Kidney (tissue), 14 donors: ENCODE results near the gene PEX16. TPM values are rescaled to one million over a fixed set of nuclear protein-coding genes. Genes with fewer than 3 reads are reported as not detected.

ENCODE experiments used
- DNase-seq, 5 donors: peaks; one replicate each; pipeline ENCODE4 v3.0.0-alpha.2; 2013 to 2020
- FAIRE-seq: peaks from 2 replicates; lab custom pipeline; 2012; peaks lifted over from hg19 to GRCh38; lab: Jason Lieb, UNC
- H3K27ac ChIP-seq, 2 donors: one replicate each; pipeline ENCODE4 v1.7.0; 2013; ENCODE audit warnings: low read depth in 2 of 2, low read length in 2 of 2, inconsistent platforms in 1 of 2
- H3K27me3 ChIP-seq: one replicate; pipeline ENCODE4 v1.7.1; 2013; ENCODE audit warnings: low read length, inconsistent platforms; ENCODE audit not compliant: control insufficient read depth, insufficient read depth
- H3K36me3 ChIP-seq, 3 donors: one replicate each; pipeline versions ENCODE4 v1.7.0 to v1.7.1; 2013; ENCODE audit warnings: low read length in 3 of 3, control low read depth in 1 of 3, inconsistent platforms in 1 of 3; ENCODE audit not compliant: insufficient read depth in 3 of 3, control insufficient read depth in 2 of 3
- H3K4me1 ChIP-seq, 3 donors: one replicate each; pipeline versions ENCODE4 v1.7.0 to v1.7.1; 2013; ENCODE audit warnings: low read length in 3 of 3, inconsistent platforms in 1 of 3, low read depth in 1 of 3; ENCODE audit not compliant: control insufficient read depth in 2 of 3, insufficient read depth in 2 of 3
- H3K4me3 ChIP-seq, 3 donors: one replicate each; pipeline versions ENCODE4 v1.7.0 to v1.8.1; 2013; ENCODE audit warnings: low read length in 3 of 3, control low read depth in 1 of 3, inconsistent platforms in 1 of 3
- H3K9ac ChIP-seq, 3 donors: one replicate each; pipeline versions ENCODE4 v1.7.0 to v1.7.1; 2013; ENCODE audit warnings: low read length in 3 of 3, control low read depth in 1 of 3, inconsistent platforms in 1 of 3
- H3K9me3 ChIP-seq, 3 donors: one replicate each; pipeline versions ENCODE4 v1.7.0 to v1.7.1; 2013; ENCODE audit warnings: low read length in 3 of 3, control low read depth in 1 of 3, inconsistent platforms in 1 of 3; ENCODE audit not compliant: control insufficient read depth in 2 of 3, insufficient read depth in 1 of 3
- intact Hi-C: fragments of 100-400 bp; cut with DNase I; formaldehyde crosslinking; loops from one replicate; pipeline ENCODE4 v1.11.1; 2022
- polyA plus RNA-seq: library from polyadenylated mRNA; stranded (reverse); fragments of 350-450 nt; fragmentation: Illumina TruSeq; extraction: RNeasy Lipid Tissue Mini Kit (QIAGEN cat#74804); gene quantifications from one replicate; pipeline ENCODE4 v1.2.3, GENCODE V29; 2014; ENCODE audit warnings: low read depth, low replicate concordance; ENCODE audit not compliant: insufficient read depth
- total RNA-seq: library from RNA; stranded (reverse); fragmentation: NEBNext Ultra II Directional; extraction: Animal tissue kit (Norgen Biotek cat#: 25700); gene quantifications from one replicate; pipeline ENCODE4 v1.2.1, GENCODE V29; 2021
- TF ChIP-seq, protein P1 (sequence below): IDR thresholded peaks from 3 replicates; pipeline ENCODE4 v1.5.1; 2012; ENCODE audit warnings: mild to moderate bottlenecking, moderate library complexity, borderline replicate concordance; ENCODE audit not compliant: insufficient read depth; ENCODE audit errors: extremely low read depth
- donor health status: control.
- donor health status: control.
- donor health status: control.
- donor health status: control.
- donor health status: control.
- donor health status: DM: yes; HTN: yes; CAD: no.
- donor health status: Normal renal cell carcinoma (clear cell type).

PEX16 gene
- total and polyA plus RNA-seq, 2 donors from 2014 or later, result 38.4 to 46.0 TPM

DNA sequence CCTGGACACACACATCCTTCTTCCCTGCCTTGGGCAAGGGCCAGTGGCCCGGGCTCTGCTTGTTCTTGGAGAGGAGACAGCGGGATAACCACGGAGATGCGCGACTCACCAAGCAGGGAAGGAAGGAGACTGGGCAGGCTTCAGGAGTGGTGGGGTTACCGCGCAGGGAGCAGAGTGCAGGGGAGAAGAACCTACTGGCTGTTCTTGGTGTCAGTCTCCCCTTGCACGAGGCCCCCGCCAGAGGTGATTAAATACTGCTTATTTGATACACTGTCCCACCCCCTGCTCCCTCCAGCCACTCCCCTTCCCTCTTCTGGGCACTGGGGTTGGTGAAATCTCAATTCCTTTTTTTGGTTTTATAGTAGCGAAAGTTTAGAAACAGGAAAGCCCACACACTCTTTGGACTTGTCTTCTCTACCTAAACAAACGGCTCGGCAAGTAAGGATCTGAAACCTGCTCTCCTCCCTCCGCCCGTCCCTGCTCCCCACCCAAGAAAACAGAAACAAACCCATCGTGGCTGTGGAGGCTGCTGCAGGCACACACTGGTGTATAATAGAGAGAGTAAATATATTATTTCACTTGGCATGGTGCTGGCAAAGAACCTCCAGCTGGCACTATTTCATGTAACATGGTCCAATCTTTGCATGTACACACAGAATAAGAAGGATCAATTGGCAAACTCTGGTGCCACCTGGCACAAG is 15.6 kb upstream of the PEX16 start:
- no peaks in the 10 kb centered on the region for H3K9me3 ChIP-seq
- DNase-seq, result no peak
- no peak overlapping the region for H3K27ac ChIP-seq
- H3K36me3 ChIP-seq, result peaks cover 3 to 22% (median 10%) of the 10 kb centered on the region in 3 donors
- TF ChIP-seq, protein P1, sequence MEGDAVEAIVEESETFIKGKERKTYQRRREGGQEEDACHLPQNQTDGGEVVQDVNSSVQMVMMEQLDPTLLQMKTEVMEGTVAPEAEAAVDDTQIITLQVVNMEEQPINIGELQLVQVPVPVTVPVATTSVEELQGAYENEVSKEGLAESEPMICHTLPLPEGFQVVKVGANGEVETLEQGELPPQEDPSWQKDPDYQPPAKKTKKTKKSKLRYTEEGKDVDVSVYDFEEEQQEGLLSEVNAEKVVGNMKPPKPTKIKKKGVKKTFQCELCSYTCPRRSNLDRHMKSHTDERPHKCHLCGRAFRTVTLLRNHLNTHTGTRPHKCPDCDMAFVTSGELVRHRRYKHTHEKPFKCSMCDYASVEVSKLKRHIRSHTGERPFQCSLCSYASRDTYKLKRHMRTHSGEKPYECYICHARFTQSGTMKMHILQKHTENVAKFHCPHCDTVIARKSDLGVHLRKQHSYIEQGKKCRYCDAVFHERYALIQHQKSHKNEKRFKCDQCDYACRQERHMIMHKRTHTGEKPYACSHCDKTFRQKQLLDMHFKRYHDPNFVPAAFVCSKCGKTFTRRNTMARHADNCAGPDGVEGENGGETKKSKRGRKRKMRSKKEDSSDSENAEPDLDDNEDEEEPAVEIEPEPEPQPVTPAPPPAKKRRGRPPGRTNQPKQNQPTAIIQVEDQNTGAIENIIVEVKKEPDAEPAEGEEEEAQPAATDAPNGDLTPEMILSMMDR, result no peak
- no peak overlapping the region for H3K9ac ChIP-seq
- intact Hi-C loops, result no loop called here
- H3K27me3 ChIP-seq, result no peaks in the 10 kb centered on the region
- FAIRE-seq, result no peak
- H3K4me3 ChIP-seq, result no peak overlapping the region
- H3K4me1 ChIP-seq, result peaks cover 0 to 18% (median 10%) of the 10 kb centered on the region in 3 donors

DNA sequence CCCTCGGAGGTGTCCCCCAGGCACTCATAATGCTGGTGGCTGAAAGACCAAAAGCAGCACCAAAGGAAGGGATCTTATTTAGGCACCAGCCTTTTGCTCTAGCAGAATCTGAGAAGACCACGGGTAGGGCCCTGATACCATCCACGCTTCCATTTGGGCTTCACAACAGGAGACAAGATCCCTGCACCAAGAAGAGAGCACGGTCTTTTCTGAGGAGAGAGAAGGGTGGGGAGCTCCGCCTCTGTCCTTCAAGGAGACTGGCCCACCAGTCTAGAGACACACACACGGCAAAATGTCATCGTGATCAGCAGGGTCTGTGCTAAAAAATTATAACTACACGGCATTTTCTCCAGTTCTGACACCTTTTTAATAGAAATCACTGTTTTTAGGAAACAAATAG is 14.5 kb upstream of the PEX16 start:
- Histone ChIP-seq H3K4me3 (no peak overlapping the region), H3K27me3 (no peaks in the 10 kb centered on the region), H3K4me1 (peaks cover 0 to 18% (median 10%) of the 10 kb centered on the region in 3 donors), H3K27ac (no peak overlapping the region), H3K9ac (no peak overlapping the region), H3K36me3 (peaks cover 3 to 18% (median 10%) of the 10 kb centered on the region in 3 donors), H3K9me3 (no peaks in the 10 kb centered on the region)
- TF ChIP-seq, protein P1, result no peak
- intact Hi-C loops, result no loop called here
- FAIRE-seq (no peak), DNase-seq (no peak)

DNA sequence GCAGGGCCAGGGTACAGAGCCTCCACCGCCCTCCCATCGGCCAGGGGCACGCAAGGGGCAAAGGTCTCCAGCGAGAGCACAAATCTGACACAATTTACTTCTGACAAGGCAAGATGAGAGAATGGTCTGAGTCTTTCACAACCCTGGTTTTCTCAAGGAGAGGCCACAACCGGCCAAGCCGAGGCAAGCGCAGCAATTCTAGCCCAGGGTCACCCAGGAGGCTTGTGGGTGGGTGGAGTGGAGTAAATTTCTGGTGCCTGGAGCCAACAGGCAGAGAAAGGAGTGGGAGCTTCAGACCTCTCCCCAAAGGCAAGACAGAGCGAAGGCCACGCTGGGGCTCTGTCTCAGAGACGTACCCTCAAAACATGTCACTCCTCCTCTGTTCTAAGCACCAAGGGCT is 14.1 kb upstream of the PEX16 start:
- intact Hi-C loops, result no loop called here
- Histone ChIP-seq H3K36me3 (peaks cover 3 to 18% (median 10%) of the 10 kb centered on the region in 3 donors), H3K4me3 (no peak overlapping the region), H3K4me1 (peaks cover 0 to 18% (median 10%) of the 10 kb centered on the region in 3 donors), H3K9me3 (no peaks in the 10 kb centered on the region), H3K27me3 (no peaks in the 10 kb centered on the region), H3K27ac (no peak overlapping the region), H3K9ac (no peak overlapping the region)
- TF ChIP-seq, protein P1, result no peak
- FAIRE-seq (no peak), DNase-seq (no peak)
